GM08714 (cell line): Measurements from ENCODE around the gene AMER1.

ENCODE experiments used
- H3K4me3 ChIP-seq: fragments of 200-500 bp; sonication (Bioruptor generic); 2 replicates; pipeline ENCODE4 v1.5.1; 2014; ENCODE audit warnings: mild to moderate bottlenecking, low read length, inconsistent platforms
- ZNF274 ChIP-seq: IDR thresholded peaks from 2 replicates; pipeline ENCODE4 v1.6.1; 2012; ENCODE audit warnings: mild to moderate bottlenecking, low read depth, low read length

The AMER1 gene

GRCh38 chrX:64192040-64192439, 13.5 kb downstream of the AMER1 start:
- TF ChIP-seq ZNF274: no peak
- H3K4me3 ChIP-seq: no peak overlapping the region

- no peak overlapping the region for H3K4me3 ChIP-seq
- no peak for TF ChIP-seq ZNF274
Measured at GRCh38 chrX:64191281-64192010, 14.1 kb downstream of the AMER1 start.

- H3K4me3 ChIP-seq: no peak overlapping the region
- no peak for TF ChIP-seq ZNF274
Measured at GRCh38 chrX:64190136-64190740, 15.3 kb downstream of the AMER1 start.

GRCh38 chrX:64188901-64189300, 16.6 kb downstream of the AMER1 start:
- H3K4me3 ChIP-seq: no peak overlapping the region
- no peak for TF ChIP-seq ZNF274

- TF ChIP-seq ZNF274: no peak
- H3K4me3 ChIP-seq: no peak overlapping the region
Measured at GRCh38 chrX:64187762-64188150, 17.8 kb downstream of the AMER1 start.

- H3K4me3 ChIP-seq: no peak overlapping the region
- TF ChIP-seq ZNF274: no peak
Measured at GRCh38 chrX:64186974-64187761, 18.3 kb downstream of the AMER1 start.

- H3K4me3 ChIP-seq: no peak overlapping the region
- TF ChIP-seq ZNF274: no peak
Measured at GRCh38 chrX:64184396-64184795, 21.1 kb downstream of the AMER1 start.

GRCh38 chrX:64182208-64182607, 23.3 kb downstream of the AMER1 start:
- no peak for TF ChIP-seq ZNF274
- no peak overlapping the region for H3K4me3 ChIP-seq

- TF ChIP-seq ZNF274: no peak
- H3K4me3 ChIP-seq: no peak overlapping the region
Measured at GRCh38 chrX:64176876-64177275, 28.6 kb downstream of the AMER1 start.

- no peak for TF ChIP-seq ZNF274
- no peak overlapping the region for H3K4me3 ChIP-seq
Measured at GRCh38 chrX:64169988-64170387, 35.5 kb downstream of the AMER1 start.

- no peak overlapping the region for H3K4me3 ChIP-seq
- TF ChIP-seq ZNF274: no peak
Measured at GRCh38 chrX:64152857-64153256, 52.7 kb downstream of the AMER1 start.

- H3K4me3 ChIP-seq: no peak overlapping the region
- no peak for TF ChIP-seq ZNF274
Measured at GRCh38 chrX:64151911-64152310, 53.6 kb downstream of the AMER1 start.

GRCh38 chrX:64150775-64151174, 54.7 kb downstream of the AMER1 start:
- no peak for TF ChIP-seq ZNF274
- no peak overlapping the region for H3K4me3 ChIP-seq
